DND-41 (cell line): ENCODE measurements around the gene SSR1.

Source experiments
- CTCF ChIP-seq: IDR thresholded peaks from 2 replicates; pipeline ENCODE4 v1.5.1; 2012; ENCODE audit warnings: borderline replicate concordance, low read length, moderate library complexity, mild to moderate bottlenecking; ENCODE audit not compliant: poor library complexity, severe bottlenecking; ENCODE audit errors: extremely low read depth
- EZH2 ChIP-seq: IDR thresholded peaks from 3 replicates; pipeline ENCODE4 v1.6.1; 2012; ENCODE audit warnings: borderline replicate concordance, low read depth, mild to moderate bottlenecking, moderate library complexity, low read length, inconsistent platforms; ENCODE audit not compliant: severe bottlenecking

- TF ChIP-seq CTCF, result no peak
- TF ChIP-seq EZH2, result no peak
These were observed at the start of gene SSR1 for GRCh38 chr6:7312616-7313504.
